ENCODE results near the gene ZNF319. TPM values are rescaled to one million over a fixed set of nuclear protein-coding genes. Genes with fewer than 3 reads are reported as not detected.

ZNF319 gene
- total and polyA plus RNA-seq, 10 of the 15 experiments (the other 5 are each of a cell fraction or from before 2014, with no cell fraction given), result 0.29 to 7.4 (median 1.7) TPM

DNA sequence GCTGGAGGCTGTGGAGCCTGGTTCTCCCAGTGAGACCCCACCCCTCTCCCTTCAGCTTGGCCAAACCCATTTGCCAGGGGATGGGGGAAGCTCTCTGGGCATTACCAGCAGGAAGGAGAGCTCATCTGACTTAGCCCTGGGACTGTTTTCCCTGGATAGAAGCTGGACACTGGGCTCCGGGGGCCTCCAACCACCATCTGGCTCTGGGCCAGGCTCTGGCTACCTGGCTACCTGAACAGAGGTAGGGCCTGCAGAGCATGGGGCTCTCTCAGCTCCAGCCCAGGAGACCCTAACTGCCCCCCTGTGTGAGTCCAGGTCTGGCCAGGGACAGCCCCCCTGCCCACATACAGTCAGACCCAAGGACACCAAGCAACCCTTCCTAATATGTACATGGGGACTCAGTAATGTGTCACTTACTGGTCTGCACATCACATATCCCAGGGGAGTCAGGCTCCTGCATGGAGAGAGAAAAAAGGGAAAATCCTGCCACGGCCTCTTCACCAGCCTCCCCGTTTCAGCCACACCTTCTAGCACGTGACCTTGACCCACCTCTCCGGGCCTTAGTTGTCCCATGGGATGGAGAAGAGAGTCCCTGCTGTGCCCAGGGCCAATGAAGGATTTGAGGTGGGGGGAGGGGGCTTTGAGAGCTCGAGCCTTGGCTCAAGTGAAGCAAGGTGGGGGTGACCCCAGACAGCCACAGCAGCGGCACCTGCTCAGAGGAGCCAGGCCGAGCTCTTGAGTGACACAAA, 43.4 kb downstream of the ZNF319 start:
- no peak overlapping the region for H3K4me3 ChIP-seq
- 13% methylated on average over 8 of the region's 8 CpGs for WGBS (ENCODE audit: insufficient coverage, insufficient replicate concordance, low lambda C conversion rate, missing lambda C conversion rate)
- SMC1A ChIA-PET (ENCODE audit: uncharacterized antibody, unreplicated experiment), result interaction anchor here (1.1 kb wide), 1 partner anchor 26 kb away, joined by 3 read pairs; no protein-coding TSS in a partner anchor
- no peak overlapping the region for H2AFZ ChIP-seq (ENCODE audit: control insufficient read depth, low read depth, low read length)
- H3K4me2 ChIP-seq (ENCODE audit: control insufficient read depth, insufficient read depth), result no peak overlapping the region
- H3K36me3 ChIP-seq (ENCODE audit: control insufficient read depth in 2 of 2, insufficient read depth in 2 of 2, low read length in 1 of 2), result no peaks in the 10 kb centered on the region
- ATAC-seq (no peak), FAIRE-seq (no peak), DNase-seq (ENCODE audit: low read depth, low spot score) (no peak)
- CTCF ChIA-PET, result interaction anchor here (1.0 kb wide), 1 partner anchor 9 kb away, joined by 3 read pairs; no protein-coding TSS in a partner anchor
- H3K27me3 ChIP-seq (replicated peaks in 1 of 2; ENCODE audit: control insufficient read depth in 2 of 2, insufficient read depth in 2 of 2, low read length in 1 of 2), result no peaks in the 10 kb centered on the region
- BruUV-seq (replicated peaks), result no TSS peak
- H3K27ac ChIP-seq (ENCODE audit: control insufficient read depth, insufficient read depth), result no peak overlapping the region
- no peaks in the 10 kb centered on the region for H4K20me1 ChIP-seq (ENCODE audit: control insufficient read depth, insufficient read depth)
- intact Hi-C loops (cut with micrococcal nuclease; ENCODE audit: unreplicated experiment), result no loop called here
- H3K9ac ChIP-seq (ENCODE audit: control insufficient read depth, insufficient read depth, low read length), result no peak overlapping the region
- in situ Hi-C loops (cut with MboI), result no loop called here
- 0 out of 2 replicates have a peak, but pooled peaks cover 2% of the 10 kb centered on the region for H3K4me1 ChIP-seq (ENCODE audit: control insufficient read depth, insufficient read depth, low read length)
- H3K79me2 ChIP-seq (ENCODE audit: control insufficient read depth, insufficient read depth, low read length), result no peaks in the 10 kb centered on the region
- RAD21 ChIA-PET (ENCODE audit: unreplicated experiment), result no interaction called here
- POLR2A ChIA-PET, result no interaction called here
- H3K9me3 ChIP-seq (replicated peaks; ENCODE audit: control insufficient read depth, insufficient read depth, low read length), result no peaks in the 10 kb centered on the region
- TF ChIP-seq, protein P1, sequence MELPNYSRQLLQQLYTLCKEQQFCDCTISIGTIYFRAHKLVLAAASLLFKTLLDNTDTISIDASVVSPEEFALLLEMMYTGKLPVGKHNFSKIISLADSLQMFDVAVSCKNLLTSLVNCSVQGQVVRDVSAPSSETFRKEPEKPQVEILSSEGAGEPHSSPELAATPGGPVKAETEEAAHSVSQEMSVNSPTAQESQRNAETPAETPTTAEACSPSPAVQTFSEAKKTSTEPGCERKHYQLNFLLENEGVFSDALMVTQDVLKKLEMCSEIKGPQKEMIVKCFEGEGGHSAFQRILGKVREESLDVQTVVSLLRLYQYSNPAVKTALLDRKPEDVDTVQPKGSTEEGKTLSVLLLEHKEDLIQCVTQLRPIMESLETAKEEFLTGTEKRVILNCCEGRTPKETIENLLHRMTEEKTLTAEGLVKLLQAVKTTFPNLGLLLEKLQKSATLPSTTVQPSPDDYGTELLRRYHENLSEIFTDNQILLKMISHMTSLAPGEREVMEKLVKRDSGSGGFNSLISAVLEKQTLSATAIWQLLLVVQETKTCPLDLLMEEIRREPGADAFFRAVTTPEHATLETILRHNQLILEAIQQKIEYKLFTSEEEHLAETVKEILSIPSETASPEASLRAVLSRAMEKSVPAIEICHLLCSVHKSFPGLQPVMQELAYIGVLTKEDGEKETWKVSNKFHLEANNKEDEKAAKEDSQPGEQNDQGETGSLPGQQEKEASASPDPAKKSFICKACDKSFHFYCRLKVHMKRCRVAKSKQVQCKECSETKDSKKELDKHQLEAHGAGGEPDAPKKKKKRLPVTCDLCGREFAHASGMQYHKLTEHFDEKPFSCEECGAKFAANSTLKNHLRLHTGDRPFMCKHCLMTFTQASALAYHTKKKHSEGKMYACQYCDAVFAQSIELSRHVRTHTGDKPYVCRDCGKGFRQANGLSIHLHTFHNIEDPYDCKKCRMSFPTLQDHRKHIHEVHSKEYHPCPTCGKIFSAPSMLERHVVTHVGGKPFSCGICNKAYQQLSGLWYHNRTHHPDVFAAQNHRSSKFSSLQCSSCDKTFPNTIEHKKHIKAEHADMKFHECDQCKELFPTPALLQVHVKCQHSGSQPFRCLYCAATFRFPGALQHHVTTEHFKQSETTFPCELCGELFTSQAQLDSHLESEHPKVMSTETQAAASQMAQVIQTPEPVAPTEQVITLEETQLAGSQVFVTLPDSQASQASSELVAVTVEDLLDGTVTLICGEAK (IDR thresholded peaks at IDR 0.05; ENCODE audit: borderline replicate concordance), result no peak
- no peak for TF ChIP-seq SP1 (IDR thresholded peaks at IDR 0.05; ENCODE audit: low read depth, low read length)
- no peak for TF ChIP-seq ZZZ3 (IDR thresholded peaks at IDR 0.05; ENCODE audit: control insufficient read depth, insufficient read length, low read depth)
- no peak for TF ChIP-seq FOXK2 (IDR thresholded peaks at IDR 0.05)
- TF ChIP-seq, protein P2, sequence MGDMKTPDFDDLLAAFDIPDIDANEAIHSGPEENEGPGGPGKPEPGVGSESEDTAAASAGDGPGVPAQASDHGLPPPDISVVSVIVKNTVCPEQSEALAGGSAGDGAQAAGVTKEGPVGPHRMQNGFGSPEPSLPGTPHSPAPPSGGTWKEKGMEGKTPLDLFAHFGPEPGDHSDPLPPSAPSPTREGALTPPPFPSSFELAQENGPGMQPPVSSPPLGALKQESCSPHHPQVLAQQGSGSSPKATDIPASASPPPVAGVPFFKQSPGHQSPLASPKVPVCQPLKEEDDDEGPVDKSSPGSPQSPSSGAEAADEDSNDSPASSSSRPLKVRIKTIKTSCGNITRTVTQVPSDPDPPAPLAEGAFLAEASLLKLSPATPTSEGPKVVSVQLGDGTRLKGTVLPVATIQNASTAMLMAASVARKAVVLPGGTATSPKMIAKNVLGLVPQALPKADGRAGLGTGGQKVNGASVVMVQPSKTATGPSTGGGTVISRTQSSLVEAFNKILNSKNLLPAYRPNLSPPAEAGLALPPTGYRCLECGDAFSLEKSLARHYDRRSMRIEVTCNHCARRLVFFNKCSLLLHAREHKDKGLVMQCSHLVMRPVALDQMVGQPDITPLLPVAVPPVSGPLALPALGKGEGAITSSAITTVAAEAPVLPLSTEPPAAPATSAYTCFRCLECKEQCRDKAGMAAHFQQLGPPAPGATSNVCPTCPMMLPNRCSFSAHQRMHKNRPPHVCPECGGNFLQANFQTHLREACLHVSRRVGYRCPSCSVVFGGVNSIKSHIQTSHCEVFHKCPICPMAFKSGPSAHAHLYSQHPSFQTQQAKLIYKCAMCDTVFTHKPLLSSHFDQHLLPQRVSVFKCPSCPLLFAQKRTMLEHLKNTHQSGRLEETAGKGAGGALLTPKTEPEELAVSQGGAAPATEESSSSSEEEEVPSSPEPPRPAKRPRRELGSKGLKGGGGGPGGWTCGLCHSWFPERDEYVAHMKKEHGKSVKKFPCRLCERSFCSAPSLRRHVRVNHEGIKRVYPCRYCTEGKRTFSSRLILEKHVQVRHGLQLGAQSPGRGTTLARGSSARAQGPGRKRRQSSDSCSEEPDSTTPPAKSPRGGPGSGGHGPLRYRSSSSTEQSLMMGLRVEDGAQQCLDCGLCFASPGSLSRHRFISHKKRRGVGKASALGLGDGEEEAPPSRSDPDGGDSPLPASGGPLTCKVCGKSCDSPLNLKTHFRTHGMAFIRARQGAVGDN (IDR thresholded peaks at IDR 0.05), result no peak
- TF ChIP-seq CBFB (IDR thresholded peaks at IDR 0.05; ENCODE audit: low read depth), result no peak
- TF ChIP-seq YY1 (IDR thresholded peaks at IDR 0.05; ENCODE audit: low read depth, low read length), result no peak
- TF ChIP-seq DPF2 (IDR thresholded peaks at IDR 0.05), result no peak
- TF ChIP-seq, protein P3, sequence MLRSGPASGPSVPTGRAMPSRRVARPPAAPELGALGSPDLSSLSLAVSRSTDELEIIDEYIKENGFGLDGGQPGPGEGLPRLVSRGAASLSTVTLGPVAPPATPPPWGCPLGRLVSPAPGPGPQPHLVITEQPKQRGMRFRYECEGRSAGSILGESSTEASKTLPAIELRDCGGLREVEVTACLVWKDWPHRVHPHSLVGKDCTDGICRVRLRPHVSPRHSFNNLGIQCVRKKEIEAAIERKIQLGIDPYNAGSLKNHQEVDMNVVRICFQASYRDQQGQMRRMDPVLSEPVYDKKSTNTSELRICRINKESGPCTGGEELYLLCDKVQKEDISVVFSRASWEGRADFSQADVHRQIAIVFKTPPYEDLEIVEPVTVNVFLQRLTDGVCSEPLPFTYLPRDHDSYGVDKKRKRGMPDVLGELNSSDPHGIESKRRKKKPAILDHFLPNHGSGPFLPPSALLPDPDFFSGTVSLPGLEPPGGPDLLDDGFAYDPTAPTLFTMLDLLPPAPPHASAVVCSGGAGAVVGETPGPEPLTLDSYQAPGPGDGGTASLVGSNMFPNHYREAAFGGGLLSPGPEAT (IDR thresholded peaks at IDR 0.05; ENCODE audit: low read depth), result no peak
- no peak for TF ChIP-seq HDAC6 (IDR thresholded peaks at IDR 0.05; ENCODE audit: unreplicated experiment)
- TF ChIP-seq RFX5 (IDR thresholded peaks at IDR 0.05; ENCODE audit: low read depth, low read length), result no peak
- no peak for TF ChIP-seq STAT1 (conservative IDR thresholded peaks at IDR 0.05)

Measured in GM12878 (cell line).